Left lobe of liver (tissue), 1 donor: ENCODE measurements around the gene CDK6. TPM values are rescaled to one million over a fixed set of nuclear protein-coding genes. Genes with fewer than 3 reads are reported as not detected.

Experiments
- total RNA-seq: library from RNA; stranded (reverse); gene quantifications from one replicate; pipeline ENCODE4 v1.2.1, GENCODE V29; 2021
- donor health status: DM: no; HTN: yes; CAD: no.

Gene CDK6
- total RNA-seq, 1 donor from 2014 or later, result 15.3 TPM

Other genes starting within 250 kb of the CDK6 start
- 9.1 TPM for gene FAM133B, start 246.2 kb downstream of the CDK6 start, total RNA-seq